Measurements from ENCODE around the gene SCTR. TPM values are rescaled to one million over a fixed set of nuclear protein-coding genes. Genes with fewer than 3 reads are reported as not detected.

SCTR gene
- total RNA-seq, 4 donors from 2014 or later = not detected

DNA sequence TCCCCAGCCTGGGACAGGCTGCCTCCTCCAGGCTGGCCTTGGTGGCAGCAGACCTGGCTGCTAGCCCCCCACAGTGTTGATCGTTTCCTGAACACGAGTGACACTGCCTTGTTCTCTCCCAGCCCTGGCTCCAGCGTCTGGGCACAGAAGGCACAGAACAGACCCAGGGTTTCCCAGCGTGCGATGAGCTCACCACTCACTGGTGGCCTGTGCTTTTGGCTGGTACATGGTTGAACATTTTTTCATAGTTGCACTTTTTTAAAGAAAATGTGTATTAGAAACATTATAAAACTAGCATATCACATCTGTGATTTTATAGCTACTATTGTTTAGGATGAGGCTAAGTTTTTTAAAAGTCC is 40.9 kb downstream of the SCTR start:
- no peak for DNase-seq
- Histone ChIP-seq H3K4me1 (no peaks in the 10 kb centered on the region), H3K27ac (no peak overlapping the region), H3K4me3 (no peak overlapping the region), H3K36me3 (no peaks in the 10 kb centered on the region), H3K27me3 (no peaks in the 10 kb centered on the region), H3K9me3 (no peaks in the 10 kb centered on the region)
- TF ChIP-seq, protein P1, sequence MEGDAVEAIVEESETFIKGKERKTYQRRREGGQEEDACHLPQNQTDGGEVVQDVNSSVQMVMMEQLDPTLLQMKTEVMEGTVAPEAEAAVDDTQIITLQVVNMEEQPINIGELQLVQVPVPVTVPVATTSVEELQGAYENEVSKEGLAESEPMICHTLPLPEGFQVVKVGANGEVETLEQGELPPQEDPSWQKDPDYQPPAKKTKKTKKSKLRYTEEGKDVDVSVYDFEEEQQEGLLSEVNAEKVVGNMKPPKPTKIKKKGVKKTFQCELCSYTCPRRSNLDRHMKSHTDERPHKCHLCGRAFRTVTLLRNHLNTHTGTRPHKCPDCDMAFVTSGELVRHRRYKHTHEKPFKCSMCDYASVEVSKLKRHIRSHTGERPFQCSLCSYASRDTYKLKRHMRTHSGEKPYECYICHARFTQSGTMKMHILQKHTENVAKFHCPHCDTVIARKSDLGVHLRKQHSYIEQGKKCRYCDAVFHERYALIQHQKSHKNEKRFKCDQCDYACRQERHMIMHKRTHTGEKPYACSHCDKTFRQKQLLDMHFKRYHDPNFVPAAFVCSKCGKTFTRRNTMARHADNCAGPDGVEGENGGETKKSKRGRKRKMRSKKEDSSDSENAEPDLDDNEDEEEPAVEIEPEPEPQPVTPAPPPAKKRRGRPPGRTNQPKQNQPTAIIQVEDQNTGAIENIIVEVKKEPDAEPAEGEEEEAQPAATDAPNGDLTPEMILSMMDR (IDR thresholded peaks at IDR 0.05) = no peak
- TF ChIP-seq POLR2A (IDR thresholded peaks at IDR 0.05) = no peak
- intact Hi-C loops (cut with DNase I) = no loop called here
- no CpG with 5 or more reads among the region's 5 CpGs for WGBS, 2 donors

DNA sequence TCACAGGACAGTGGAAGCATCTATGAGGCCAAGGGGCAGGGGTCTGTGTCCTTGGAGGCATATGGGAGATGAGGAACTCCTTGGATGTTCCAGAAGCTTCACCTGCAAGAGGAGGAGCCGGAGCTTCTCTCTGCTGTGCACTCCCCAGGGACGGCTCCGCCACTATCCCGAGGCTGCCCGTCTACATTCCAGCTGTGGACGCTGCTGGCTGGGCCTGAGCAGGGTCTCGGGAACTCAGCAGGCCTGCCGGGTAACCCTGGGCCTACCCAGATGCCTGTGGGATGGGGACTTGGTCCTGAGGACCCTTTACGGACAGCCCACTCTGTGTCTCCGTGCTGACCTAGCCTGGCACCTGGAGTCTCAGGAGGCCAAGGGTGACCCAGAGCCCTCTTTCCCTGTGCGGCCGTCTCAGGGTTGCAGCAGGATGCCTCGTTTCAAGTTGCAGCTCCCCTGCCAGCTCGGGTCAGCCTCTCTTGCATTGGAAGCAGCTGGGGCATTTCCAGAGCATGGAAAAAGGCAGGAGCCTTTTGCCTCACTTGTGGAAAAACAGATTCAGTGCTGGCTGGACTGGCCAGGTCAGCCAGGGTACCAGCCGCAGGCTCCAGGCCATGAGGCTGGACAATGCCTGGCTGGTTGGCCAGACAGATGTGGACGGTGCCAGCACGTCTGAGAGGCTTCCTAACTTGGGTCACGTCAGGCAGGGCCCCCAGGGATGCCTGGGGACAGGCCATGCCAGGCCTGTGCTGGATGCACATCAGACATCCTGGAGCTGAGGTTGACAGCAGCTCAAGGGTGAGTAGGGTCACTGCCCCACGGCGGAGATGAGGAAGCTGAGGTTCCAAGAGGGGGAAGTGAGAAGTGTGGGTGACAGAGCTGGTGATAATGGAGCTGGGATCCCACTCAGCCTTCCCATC is 41.5 kb downstream of the SCTR start:
- Histone ChIP-seq H3K9me3 (no peaks in the 10 kb centered on the region), H3K4me1 (no peaks in the 10 kb centered on the region), H3K27me3 (peaks cover 0 to under 1% (median 0%) of the 10 kb centered on the region in 4 donors), H3K27ac (no peak overlapping the region), H3K36me3 (no peaks in the 10 kb centered on the region), H3K4me3 (no peak overlapping the region)
- TF ChIP-seq, protein P1 (IDR thresholded peaks at IDR 0.05) = no peak
- no peak for TF ChIP-seq POLR2A (IDR thresholded peaks at IDR 0.05)
- intact Hi-C loops (cut with DNase I) = no loop called here
- DNase-seq = no peak
- WGBS, 2 donors = 78 to 86% methylated on average over 9 to 14 of the region's 20 CpGs

DNA sequence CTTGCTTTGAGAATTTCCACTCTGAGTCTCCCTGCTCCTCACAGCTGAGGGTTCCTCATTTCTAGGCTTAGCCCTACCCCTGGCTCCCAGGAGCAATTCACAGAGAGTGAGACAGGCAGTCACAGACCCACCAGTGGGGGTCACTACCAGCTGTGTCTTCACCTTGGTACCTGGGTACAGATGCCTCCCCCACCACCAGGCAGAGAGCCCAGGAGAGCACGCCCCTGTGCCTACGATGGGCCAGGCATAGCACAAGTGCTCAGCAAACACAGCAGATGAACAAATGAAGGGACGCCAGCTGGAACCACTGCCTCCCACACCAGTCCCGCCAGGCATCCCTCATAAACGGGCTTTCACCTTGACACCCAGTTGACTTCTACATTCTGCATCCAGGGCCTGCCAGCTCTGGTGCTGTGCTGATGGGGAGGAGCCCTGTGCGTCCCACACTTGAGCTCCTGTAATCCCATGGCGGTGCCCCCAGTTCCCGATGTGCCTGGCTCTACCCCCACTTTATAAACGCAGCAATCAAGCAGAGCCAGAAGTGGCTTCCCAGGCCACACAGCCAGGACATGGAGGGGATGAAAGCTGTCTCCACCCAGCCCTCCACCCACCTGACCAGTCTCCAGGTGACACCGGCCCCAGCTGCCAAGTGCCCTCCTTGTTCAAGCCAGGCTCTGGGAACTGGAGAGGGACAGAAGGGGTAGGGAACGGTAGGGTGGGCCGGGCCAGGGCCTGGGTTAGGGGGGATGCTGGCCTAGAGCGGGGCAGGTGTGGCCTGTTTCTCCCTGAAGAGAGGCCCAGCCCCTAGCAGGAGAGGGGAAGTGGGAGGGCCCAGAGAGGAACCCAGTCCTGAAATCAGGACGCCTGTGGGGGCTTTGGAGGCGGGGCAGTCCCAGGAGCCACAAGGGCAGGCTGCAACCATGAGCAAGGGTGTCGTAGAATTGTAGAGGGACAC is 42.5 kb downstream of the SCTR start:
- no peaks in the 10 kb centered on the region for H3K36me3 ChIP-seq
- DNase-seq = no peak
- WGBS, 2 donors = 71 to 72% methylated on average over 6 to 8 of the region's 16 CpGs
- no peaks in the 10 kb centered on the region for H3K9me3 ChIP-seq
- peaks cover 0 to 10% (median 0%) of the 10 kb centered on the region in 4 donors for H3K27me3 ChIP-seq
- no peak overlapping the region for H3K4me3 ChIP-seq
- no peaks in the 10 kb centered on the region for H3K4me1 ChIP-seq
- H3K27ac ChIP-seq = no peak overlapping the region
- TF ChIP-seq, protein P1 (IDR thresholded peaks at IDR 0.05) = no peak
- no peak for TF ChIP-seq POLR2A (IDR thresholded peaks at IDR 0.05)
- intact Hi-C loops (cut with DNase I) = no loop called here

DNA sequence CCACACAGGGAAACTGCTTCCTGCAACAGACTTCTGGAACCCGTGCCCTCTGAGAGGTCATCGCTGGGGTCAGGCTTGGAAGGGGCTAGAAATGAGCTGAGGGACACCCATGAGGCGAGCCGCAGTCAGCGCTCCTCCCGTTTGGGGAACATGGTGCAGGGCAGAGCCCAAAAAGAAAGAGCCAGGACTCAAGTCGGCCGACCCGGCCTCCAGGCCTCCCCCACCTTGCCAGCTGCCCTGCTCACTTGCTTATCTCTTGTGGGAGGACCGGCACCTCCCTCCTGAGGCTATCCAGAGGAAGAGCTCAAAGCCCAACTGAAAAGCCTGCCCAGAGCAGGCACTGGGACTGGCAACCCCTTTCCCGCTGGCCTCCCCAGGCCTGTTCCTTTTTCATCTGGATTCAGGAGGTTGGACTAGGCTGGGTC is 43.6 kb downstream of the SCTR start:
- DNase-seq = no peak
- no peaks in the 10 kb centered on the region for H3K9me3 ChIP-seq
- peaks cover 0 to 5% (median 0%) of the 10 kb centered on the region in 3 donors for H3K4me1 ChIP-seq
- H3K36me3 ChIP-seq = no peaks in the 10 kb centered on the region
- 60 to 93% methylated on average over 1 to 9 of the region's 11 CpGs for WGBS, 2 donors
- H3K27ac ChIP-seq = no peak overlapping the region
- H3K27me3 ChIP-seq = peaks cover 0 to 15% (median 0%) of the 10 kb centered on the region in 4 donors
- TF ChIP-seq, protein P1 (IDR thresholded peaks at IDR 0.05) = no peak
- TF ChIP-seq POLR2A (IDR thresholded peaks at IDR 0.05) = no peak
- no peak overlapping the region for H3K4me3 ChIP-seq
- intact Hi-C loops (cut with DNase I) = no loop called here
